ENCODE data around the gene TRIO. TPM values are rescaled to one million over a fixed set of nuclear protein-coding genes. Genes with fewer than 3 reads are reported as not detected.

TRIO gene
- total RNA-seq, 4 donors from 2014 or later, result 290 to 370 (median 346) TPM

DNA sequence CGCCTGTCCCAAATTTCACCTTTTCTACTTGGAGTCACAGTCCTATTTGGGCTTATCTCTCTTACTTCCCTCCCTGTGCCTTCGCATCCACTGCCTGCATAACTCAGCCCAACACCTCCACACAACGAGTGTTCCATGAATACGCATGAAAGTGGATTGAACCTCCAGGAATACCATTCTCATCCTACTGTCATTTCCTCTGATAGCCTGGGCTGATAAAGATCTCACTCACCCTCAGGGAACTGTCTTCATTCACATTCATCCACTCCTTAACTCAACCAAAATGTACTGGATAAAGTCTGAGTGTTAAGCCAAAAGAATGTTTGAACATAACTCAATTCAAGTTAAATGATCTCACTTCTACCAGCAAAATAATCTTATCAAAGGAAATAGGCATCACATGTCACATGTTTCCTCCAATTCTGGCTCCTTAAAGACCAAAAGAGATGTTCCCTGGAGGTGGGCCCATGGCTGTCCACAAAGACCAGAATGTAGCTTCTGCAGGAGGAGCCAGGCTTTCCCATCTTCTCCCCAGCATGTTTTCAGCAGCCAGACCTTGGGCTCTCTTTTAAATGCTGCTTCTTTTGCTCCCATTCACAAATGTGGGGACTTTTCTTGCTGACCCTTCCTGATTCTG lies 28.4 kb upstream of the TRIO start:
- no peak overlapping the region for H3K27ac ChIP-seq
- WGBS, 2 donors, result 86 to 90% methylated on average over 4 of the region's 4 CpGs

DNA sequence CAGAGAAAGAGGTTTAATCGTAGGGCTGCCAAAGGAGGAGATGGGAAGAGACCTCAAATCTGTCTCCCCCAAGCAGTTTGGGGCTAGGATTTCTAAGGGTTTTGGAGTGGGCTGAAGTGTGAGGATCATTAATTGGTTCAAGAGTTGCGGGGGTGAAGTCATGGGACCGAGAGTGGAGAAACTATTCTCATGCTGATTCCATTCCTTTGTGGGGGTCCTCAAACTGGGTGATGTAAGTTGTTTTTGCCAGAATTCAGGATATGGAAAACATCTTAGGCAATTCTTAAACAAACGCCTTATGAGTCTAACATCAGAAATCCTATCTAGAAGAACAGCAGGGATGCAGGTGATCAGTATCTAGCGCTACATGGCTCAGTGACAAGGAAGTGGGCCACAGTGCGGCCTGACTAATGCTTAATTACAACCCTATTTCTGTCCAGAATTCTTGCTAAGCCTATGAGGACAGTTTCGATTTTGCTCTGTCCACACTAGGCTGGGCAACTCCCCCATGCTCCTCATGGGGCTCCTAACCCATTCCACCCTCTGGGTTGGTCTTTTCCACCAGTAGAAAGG lies 27.7 kb upstream of the TRIO start:
- no peaks in the 10 kb centered on the region for H3K27me3 ChIP-seq
- TF ChIP-seq, protein P1, sequence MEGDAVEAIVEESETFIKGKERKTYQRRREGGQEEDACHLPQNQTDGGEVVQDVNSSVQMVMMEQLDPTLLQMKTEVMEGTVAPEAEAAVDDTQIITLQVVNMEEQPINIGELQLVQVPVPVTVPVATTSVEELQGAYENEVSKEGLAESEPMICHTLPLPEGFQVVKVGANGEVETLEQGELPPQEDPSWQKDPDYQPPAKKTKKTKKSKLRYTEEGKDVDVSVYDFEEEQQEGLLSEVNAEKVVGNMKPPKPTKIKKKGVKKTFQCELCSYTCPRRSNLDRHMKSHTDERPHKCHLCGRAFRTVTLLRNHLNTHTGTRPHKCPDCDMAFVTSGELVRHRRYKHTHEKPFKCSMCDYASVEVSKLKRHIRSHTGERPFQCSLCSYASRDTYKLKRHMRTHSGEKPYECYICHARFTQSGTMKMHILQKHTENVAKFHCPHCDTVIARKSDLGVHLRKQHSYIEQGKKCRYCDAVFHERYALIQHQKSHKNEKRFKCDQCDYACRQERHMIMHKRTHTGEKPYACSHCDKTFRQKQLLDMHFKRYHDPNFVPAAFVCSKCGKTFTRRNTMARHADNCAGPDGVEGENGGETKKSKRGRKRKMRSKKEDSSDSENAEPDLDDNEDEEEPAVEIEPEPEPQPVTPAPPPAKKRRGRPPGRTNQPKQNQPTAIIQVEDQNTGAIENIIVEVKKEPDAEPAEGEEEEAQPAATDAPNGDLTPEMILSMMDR (IDR thresholded peaks at IDR 0.05), result no peak
- TF ChIP-seq POLR2A (IDR thresholded peaks at IDR 0.05), result no peak
- no peak for TF ChIP-seq EP300 (IDR thresholded peaks at IDR 0.05)
- no peak for DNase-seq (ENCODE audit: low spot score in 2 of 2)
- H3K27ac ChIP-seq, result no peak overlapping the region
- H3K9me3 ChIP-seq, result no peaks in the 10 kb centered on the region
- no peaks in the 10 kb centered on the region for H3K36me3 ChIP-seq
- peaks cover 0 to 7% (median 4%) of the 10 kb centered on the region in 4 donors for H3K4me1 ChIP-seq
- H3K4me3 ChIP-seq, result no peak overlapping the region
- WGBS, 2 donors, result 93% methylated on average over 7 of the region's 7 CpGs

More for the DNA sequence above, 28.4 kb upstream of the TRIO start:
- Histone ChIP-seq H3K9me3 (no peaks in the 10 kb centered on the region), H3K36me3 (no peaks in the 10 kb centered on the region), H3K27me3 (no peaks in the 10 kb centered on the region), H3K4me1 (peaks cover 0 to 7% (median 4%) of the 10 kb centered on the region in 4 donors), H3K4me3 (no peak overlapping the region)
- no peak for DNase-seq (ENCODE audit: low spot score in 2 of 2)
- no peak for TF ChIP-seq EP300 (IDR thresholded peaks at IDR 0.05)

DNA sequence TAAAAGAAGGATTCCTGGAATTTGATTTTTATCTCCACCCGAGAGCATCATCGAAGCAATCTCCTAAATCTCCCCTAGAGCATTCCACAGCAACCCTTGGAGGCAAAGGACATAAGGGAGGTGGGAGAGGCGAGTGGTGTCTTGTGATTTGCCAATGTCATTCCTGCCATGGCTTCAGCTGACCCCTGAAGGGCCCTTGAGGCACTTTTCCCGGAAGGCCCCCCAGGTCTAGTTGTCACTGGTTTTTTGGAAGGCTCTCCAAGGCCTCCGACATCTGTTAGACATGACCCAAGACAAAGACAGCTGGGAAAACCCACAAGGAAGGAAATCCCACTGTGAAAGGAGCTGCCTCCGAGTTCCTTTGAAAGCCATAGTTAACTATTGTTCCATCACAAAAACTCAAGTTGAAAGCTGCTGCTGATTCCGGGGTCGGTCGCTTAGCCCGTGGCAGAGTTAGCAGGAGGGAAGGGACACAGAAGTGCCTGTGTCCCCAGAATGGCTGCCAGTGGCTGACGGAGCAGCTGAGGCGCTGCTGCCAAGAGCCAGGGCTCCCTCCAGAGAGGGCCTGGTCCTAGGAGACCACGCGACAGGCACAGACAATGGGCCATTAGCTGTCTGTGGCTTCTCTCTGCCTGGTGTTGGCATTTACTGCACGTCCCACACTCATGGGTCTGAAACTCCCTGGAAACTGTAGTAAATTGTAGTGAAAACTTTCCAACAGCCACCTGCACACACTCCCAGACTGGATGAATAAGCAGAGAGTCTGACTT lies 24.4 kb upstream of the TRIO start:
- no peaks in the 10 kb centered on the region for H3K9me3 ChIP-seq
- H3K4me1 ChIP-seq, result peaks cover 0 to 7% (median 4%) of the 10 kb centered on the region in 4 donors
- H3K27ac ChIP-seq, result peak overlapping the region in 2 of 4 donors; percentile 68 to 82
- no peak for DNase-seq (ENCODE audit: low spot score in 2 of 2)
- H3K36me3 ChIP-seq, result no peaks in the 10 kb centered on the region
- 48 to 50% methylated on average over 11 to 15 of the region's 15 CpGs for WGBS, 2 donors
- H3K4me3 ChIP-seq, result no peak overlapping the region
- no peaks in the 10 kb centered on the region for H3K27me3 ChIP-seq
- TF ChIP-seq POLR2A (IDR thresholded peaks at IDR 0.05) (no peak), EP300 (IDR thresholded peaks at IDR 0.05) (no peak)
- TF ChIP-seq, protein P1 (IDR thresholded peaks at IDR 0.05), result no peak

DNA sequence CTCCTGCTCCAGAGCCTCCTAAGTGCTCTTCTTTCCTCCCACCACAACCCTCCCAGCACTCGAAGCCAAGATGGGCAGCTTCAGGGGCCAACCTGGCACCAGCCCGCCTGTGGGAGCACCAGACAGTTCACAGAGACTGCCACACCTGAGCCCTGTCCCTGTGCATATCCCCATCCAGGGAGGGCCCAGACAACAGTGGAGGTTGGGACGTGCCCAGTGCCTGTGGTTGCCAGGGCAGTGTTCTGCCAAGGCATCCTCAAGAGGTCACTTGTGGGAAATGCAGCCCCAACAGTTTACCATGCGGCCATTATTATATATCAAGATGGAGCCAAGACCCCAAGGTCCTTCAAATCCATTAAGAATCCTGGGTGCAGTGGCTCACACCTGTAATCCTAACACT lies 23.0 kb upstream of the TRIO start:
- no peaks in the 10 kb centered on the region for H3K9me3 ChIP-seq
- H3K36me3 ChIP-seq, result no peaks in the 10 kb centered on the region
- 90 to 100% methylated on average over 4 of the region's 4 CpGs for WGBS, 2 donors
- H3K4me1 ChIP-seq, result peaks cover 0 to 7% (median 4%) of the 10 kb centered on the region in 4 donors
- DNase-seq (ENCODE audit: low spot score in 2 of 2), result no peak
- TF ChIP-seq, protein P1 (IDR thresholded peaks at IDR 0.05), result no peak
- TF ChIP-seq POLR2A (IDR thresholded peaks at IDR 0.05), result no peak
- TF ChIP-seq EP300 (IDR thresholded peaks at IDR 0.05), result no peak
- no peaks in the 10 kb centered on the region for H3K27me3 ChIP-seq
- H3K4me3 ChIP-seq, result no peak overlapping the region
- no peak overlapping the region for H3K27ac ChIP-seq

DNA sequence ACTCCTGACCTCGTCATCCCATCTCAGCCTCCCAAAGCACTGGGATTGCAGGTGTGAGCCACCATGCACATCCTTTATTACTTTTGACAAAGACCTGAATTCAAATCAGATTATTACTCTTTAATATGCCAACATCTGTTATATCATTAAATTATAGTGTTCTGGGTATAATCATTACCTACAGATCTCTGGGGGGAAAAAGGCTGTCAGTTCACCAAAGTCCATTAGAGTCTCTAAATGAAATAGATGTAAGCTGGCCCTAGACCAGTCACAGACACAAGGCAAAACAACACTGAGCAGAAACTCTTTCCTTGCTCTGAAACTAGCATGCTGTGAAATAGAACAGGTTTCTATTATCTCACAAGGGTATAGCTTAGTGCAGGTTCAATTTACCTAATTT lies 21.6 kb upstream of the TRIO start:
- 87 to 91% methylated on average over 1 of the region's 1 CpG for WGBS, 2 donors
- Histone ChIP-seq H3K36me3 (no peaks in the 10 kb centered on the region), H3K4me1 (peaks cover 0 to 7% (median 4%) of the 10 kb centered on the region in 4 donors), H3K27me3 (no peaks in the 10 kb centered on the region), H3K9me3 (no peaks in the 10 kb centered on the region), H3K27ac (no peak overlapping the region), H3K4me3 (no peak overlapping the region)
- TF ChIP-seq EP300 (IDR thresholded peaks at IDR 0.05) (no peak), POLR2A (IDR thresholded peaks at IDR 0.05) (no peak)
- TF ChIP-seq, protein P1 (IDR thresholded peaks at IDR 0.05), result no peak
- no peak for DNase-seq (ENCODE audit: low spot score in 2 of 2)
